NCI-H2107 (cell line): ENCODE measurements around the gene KRT15.

ENCODE experiments used
- DNase-seq: peaks from one replicate; lab custom pipeline; 2025; lab: John Stamatoyannopoulos, UW

The KRT15 gene

DNA sequence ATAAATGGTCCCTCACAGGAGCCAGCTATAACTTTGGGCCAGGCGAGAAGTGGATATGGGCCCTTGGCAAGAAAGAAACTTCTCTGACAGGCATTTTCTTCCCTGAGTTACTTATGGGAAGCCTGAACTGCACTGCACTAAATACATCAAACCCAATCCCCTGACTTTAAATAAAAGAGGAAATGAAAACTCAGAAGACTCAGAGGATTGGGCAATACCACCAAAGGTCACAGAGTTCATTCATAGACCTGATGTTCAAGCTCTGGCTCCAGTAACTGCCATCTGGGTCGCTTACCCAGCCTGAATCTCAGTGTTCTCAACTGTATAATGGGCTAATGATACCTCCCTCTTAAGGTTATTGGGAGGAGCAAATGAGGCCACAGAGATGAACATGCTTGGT, 38.6 kb downstream of the KRT15 start:
- DNase-seq = no peak

DNA sequence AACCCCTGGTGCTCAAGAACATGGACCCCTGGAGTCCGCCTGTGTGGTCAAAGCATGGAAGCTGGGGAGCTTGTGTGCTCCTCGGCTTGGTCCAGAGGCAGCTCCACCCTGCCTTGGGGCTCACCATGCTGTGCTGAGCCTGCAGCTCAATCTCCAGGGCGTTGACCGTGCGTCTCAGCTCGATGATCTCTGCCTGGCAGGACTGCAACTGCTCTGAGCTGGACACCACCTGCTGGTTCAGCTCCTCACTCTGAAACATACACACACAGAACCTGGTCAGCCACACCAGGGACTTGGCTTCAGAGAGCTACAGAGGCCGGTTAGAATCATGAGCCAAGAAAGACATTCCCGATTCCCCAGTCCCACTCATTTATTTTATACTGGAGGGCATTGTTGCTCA, 40.5 kb downstream of the KRT15 start:
- DNase-seq = no peak

DNA sequence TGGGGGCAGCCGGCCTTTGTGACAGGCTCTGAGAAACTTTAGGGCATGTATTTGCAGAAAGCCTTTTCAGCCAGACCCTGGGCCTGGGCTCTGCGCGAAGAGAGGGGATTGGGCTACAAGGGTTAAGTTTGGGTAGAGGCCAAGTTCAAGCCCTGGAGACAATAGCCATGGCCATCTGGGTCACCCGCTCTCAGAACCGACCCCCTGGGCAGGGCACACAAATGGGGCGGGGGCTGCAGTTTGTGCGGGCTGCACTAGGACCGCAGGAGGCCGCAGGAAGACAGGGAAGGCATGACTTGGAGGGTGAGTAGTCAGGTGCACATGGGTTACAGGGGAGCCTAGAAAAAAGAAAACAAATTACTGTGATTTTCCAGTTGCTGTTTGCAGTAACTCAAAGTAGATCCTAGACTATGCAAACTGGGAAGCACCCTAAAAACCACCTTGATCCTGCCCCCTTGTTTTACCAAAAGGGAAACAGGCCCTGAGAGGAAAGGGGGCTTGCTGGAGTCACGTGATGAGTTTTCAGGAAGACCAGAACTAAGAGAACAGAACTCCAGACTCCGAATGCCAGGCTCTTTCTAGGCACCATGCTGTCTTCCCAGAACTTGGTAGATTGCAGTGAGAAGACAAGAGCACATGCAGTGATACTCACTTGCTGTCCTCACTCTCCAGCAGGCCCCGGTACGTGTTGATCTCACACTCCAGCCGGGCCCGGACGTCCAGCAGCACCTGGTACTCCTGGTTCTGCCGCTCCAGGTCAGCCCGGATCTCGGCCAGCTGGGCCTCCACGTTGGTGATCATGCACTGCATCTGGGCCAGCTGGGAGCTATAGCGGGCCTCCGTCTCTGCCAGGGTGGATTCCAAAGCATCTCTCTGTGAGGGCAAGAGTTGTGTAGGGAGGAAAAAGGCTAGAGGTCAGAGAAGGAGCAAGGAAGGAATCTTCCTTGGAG, 41.5 kb downstream of the KRT15 start:
- DNase-seq = no peak

DNA sequence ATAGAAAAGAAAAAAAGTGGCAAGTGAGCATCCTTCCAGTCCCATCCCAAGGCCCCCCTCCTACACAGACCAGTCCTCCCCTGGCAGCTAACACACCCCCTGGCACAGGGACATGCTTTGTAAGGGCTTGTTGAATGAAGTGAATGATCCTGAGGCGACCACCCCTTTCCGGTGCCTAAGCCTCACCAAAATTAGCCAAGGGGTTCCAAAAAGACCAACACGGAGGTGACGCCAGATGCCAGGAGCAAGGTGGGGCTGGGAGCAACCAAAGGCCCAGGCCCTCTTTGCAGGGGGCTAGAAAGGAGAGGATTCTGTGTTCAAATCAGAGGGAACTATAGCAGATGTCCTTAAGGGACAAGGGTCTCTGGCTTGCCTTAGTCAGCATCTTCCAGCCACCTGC, 43.3 kb downstream of the KRT15 start:
- no peak for DNase-seq

DNA sequence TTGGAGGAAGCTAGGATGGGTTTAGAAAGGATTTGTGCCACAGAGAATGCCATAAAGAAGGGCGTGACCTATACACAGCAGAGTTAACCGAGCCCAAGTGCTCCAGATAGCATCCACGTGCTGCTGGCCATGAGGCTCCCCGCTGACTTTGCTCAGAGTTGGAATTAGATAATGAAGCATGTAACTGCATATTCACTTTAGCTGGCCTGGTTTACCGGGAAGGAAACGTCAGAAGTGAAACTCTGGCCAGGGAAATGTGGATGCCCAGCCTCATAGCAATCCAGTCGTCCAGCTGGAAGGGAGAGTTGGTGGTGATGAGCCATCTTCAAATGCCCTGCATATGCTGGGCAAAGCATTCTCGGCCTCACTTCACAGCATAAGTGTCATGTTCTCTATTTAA, 43.8 kb downstream of the KRT15 start:
- DNase-seq = no peak

DNA sequence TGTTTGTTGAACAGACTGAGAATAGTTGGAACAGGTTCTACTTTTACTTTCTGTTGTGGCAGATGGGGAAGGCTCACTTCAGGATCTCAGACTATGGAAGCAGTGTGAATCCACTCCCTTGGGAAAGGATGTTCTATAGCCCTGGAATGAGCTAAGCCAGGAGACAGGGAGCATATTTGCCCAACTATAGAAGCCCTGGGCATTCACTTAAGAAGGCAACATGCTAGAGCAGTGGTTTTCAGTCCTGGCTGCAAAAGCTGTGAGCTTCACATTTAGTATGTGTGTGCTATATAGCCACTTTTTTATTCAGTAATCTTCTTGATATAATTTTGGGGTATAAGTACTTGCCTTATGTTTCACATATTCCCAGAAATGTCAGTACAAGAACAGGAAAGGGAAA, 50.3 kb downstream of the KRT15 start:
- DNase-seq = no peak

DNA sequence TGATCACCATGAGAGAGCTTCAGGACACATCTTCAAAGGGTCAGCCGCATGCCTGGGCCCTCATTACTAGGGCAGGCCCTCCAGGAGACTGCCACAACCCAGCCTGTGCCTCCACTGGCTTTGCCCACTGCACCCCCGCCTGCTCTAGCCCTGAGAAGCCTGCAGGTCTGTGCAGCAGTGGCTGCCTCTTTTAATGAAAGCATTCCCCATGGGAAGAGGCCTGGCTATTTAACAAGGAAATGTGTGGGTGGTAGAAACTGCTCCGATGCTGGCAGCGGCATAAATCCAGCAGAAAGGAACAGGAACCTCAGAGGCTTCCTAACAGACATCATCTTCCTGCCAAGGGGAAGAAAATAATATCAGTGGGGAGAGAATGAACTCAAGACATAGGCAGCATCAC, 51.1 kb downstream of the KRT15 start:
- no peak for DNase-seq

DNA sequence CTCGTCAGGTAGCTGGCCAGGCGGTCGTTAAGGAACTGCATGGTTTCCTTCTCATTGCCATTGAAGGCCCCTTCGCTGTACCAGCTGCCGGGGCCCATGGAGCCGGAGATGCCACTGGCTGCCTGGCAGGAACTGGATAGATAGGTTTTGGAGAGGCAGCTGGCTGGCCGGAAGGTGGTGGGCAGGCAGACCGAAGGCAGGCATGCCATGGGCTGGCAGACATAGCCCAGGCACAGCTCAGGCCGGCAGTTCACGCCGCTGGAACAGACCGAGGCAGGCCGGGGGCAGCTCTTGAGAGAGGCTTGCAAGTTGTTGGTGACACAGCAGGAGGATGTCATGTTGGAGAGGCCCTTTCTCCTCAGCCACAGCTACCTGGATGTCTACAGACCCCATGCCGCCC, 51.7 kb downstream of the KRT15 start, which contains the start of gene KRT32:
Gene KRT32, minus strand, starts transcription at position 399 of the 400 bp plus-strand sequence. Its CDS starts 61 bp downstream, at position 338.
- no peak for DNase-seq

DNA sequence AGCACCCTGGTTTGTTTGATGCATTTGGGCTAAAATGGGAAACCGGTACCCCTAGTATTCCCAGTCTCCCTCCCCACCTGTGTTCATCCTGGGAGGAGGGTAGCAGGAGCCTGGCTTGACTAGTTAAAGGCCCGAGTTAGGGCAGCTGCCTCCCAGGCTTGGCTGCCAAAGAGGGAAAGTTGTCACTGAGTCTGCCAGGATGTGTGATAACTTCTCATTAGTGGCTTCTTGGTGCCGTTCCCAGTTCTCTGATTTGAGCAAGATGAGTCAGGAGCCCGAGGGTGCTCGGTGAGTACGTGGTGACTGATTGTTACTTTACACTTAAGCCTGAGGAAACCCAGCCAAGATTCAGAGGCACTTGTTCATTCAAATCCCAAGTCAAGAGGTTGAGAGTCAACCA, 54.0 kb downstream of the KRT15 start:
- DNase-seq = no peak

DNA sequence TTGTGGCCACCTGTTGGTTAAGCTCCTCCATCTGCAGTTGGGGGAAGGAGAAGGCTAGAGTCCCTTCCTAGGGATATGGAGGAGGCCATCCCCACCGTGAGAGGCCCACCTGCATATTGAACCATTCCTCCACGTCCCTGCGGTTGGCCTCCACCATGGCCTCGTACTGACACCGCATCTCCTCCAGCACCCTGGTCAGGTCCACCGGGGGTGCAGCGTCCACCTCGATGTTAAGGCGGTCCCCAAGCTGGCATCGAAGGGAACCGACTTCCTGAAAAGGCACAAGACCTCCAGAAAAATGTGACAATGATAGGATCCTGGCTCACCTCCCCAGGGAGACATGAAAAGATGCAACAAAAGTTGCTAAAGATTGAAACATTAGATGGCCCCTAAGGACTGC, 54.5 kb downstream of the KRT15 start:
- DNase-seq = no peak

DNA sequence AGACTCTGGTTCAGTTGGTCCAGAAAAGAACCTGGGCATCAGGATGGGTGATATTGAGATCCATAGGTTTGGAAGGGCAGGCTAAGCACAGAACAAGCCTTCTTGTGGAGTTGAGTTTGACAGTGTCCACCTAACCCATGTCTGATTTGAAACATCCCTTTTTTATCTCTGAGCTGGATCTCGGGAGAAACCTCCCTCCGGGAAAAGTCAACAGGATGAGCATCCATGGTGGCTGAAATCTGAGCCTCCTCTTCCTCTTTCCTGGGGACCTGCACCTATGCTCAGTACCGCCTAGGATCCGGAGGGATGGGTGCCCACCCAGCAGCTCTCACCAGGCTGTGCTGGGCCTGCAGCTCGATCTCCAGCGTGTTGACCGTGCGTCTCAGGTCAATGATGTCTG, 54.9 kb downstream of the KRT15 start:
- DNase-seq = no peak
